ENCODE data around the gene MAST3.

MAST3 gene

DNA sequence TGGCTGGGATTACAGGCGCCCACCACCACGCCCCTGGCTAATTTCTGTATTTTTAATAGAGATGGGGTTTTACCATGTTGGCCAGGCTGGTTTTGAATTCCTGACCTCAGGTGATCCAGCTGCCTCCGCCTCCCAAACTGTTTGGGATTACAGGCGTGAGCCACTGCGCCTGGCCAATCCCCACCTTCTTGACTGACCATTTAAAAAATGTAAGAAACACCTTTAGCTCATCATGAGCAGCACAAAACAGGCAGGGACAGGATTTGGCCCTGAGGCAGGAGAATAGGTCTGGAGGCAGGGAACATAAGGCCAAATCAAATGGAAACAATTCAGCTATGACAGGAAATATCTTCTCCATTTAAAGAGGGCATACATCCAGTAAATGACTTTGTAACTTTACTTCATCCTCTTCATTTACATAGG is 94.1 kb downstream of the MAST3 start:
- H3K79me2 ChIP-seq (ENCODE audit: control insufficient read depth, insufficient read depth, low read length, poor library complexity): peaks cover 6% of the 10 kb centered on the region
- no peak overlapping the region for H3K27ac ChIP-seq (ENCODE audit: low read depth, low read length)
- H3K4me3 ChIP-seq (ENCODE audit: low read depth, low read length): no peak overlapping the region
- peaks cover 11 to 12% of the 10 kb centered on the region in 2 experiments for H3K36me3 ChIP-seq (ENCODE audit: control insufficient read depth in 1 of 2, insufficient read depth in 2 of 2, low read length in 2 of 2)
- no peak overlapping the region for H2AFZ ChIP-seq (ENCODE audit: insufficient read depth, low read length, poor library complexity)
- H4K8ac ChIP-seq (ENCODE audit: low read depth, low read length): no peak overlapping the region
- H3K4me1 ChIP-seq (ENCODE audit: control insufficient read depth in 1 of 2, insufficient read depth in 2 of 2, low read length in 2 of 2): peaks cover 15 to 17% of the 10 kb centered on the region in 2 experiments
- H3K27me3 ChIP-seq (ENCODE audit: insufficient read depth, low read length): no peaks in the 10 kb centered on the region
- peaks cover 6% of the 10 kb centered on the region for H3K79me1 ChIP-seq (ENCODE audit: low read length)
- no CpG with 5 or more reads among the region's 5 CpGs for WGBS (ENCODE audit: extremely low coverage, insufficient coverage, insufficient read length)
- H3K4ac ChIP-seq (ENCODE audit: low read depth, low read length): no peak overlapping the region
- no peak overlapping the region for H3K23ac ChIP-seq (ENCODE audit: low read length)
- no peaks in the 10 kb centered on the region for H3K9me3 ChIP-seq (ENCODE audit: insufficient read depth, low read depth, low read length)
- no peak overlapping the region for H2BK120ac ChIP-seq (ENCODE audit: insufficient read depth, low read length, poor library complexity)
- no peak overlapping the region for H3K14ac ChIP-seq (ENCODE audit: low read length)
- peak; percentile 86 to 91 for DNase-seq
- H2BK5ac ChIP-seq (ENCODE audit: low read depth, low read length, poor library complexity): no peak overlapping the region
- no peak overlapping the region for H2AK5ac ChIP-seq (ENCODE audit: low read length)
- no peak overlapping the region for H2BK12ac ChIP-seq (ENCODE audit: low read length)
- no peak overlapping the region for H3K4me2 ChIP-seq (ENCODE audit: low read length)
- H4K91ac ChIP-seq (ENCODE audit: low read depth, low read length): no peak overlapping the region
- no peak overlapping the region for H3K9ac ChIP-seq (ENCODE audit: low read length)
- H4K12ac ChIP-seq (ENCODE audit: low read depth, low read length): no peak overlapping the region
- H3K18ac ChIP-seq (ENCODE audit: low read length): no peak overlapping the region

DNA sequence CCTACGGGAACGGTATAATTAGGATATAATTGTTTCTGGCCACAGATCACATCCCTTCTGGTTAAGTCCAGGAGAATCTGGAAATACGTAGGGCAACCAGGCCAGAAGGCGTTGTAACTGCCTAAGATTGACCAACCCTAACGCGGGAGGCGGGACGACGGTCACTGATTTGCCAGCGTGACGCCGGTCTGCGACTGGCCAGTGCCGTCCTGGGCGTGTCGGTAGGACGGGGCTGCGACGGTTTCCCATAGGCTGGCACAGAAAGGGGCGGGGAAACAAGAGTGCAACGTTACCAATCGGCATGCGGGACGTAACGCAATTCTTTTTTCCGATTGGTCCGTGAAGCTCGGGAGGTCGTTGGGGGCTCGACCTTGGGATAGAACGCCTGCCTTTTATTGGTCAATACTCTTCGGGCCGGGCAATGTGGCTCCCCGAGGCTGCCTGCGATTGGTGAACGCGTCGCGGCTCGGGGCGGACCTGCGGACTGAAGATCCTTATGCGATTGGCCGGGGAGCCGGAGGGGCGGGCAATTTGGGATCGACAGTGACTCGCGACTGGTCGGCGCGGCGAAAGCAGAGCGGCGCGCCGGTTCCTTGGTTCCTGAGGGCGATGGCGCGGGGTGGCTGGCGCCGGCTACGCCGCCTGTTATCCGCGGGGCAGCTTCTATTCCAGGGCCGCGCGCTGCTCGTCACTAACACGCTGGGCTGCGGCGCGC is 95.3 kb downstream of the MAST3 start, which contains the start of gene MPV17L2:
TSS of gene MPV17L2 (plus strand) at position 546 of the 715 bp plus-strand sequence. CDS start at position 610, 64 bp downstream.
- Histone ChIP-seq H3K4me2 (ENCODE audit: low read length) (peak within 1 kb of the TSS; percentile 94), H3K36me3 (ENCODE audit: control insufficient read depth in 1 of 2, insufficient read depth in 2 of 2, low read length in 2 of 2) (peaks cover 11 to 12% of the 10 kb centered on the region in 2 experiments), H3K4ac (ENCODE audit: low read depth, low read length) (peak within 1 kb of the TSS; percentile 8), H2AFZ (ENCODE audit: insufficient read depth, low read length, poor library complexity) (peak within 1 kb of the TSS; percentile 80), H3K4me1 (ENCODE audit: control insufficient read depth in 1 of 2, insufficient read depth in 2 of 2, low read length in 2 of 2) (peaks cover 15 to 17% of the 10 kb centered on the region in 2 experiments), H2BK5ac (ENCODE audit: low read depth, low read length, poor library complexity) (peak within 1 kb of the TSS; percentile 35), H3K79me1 (ENCODE audit: low read length) (peaks cover 6% of the 10 kb centered on the region), H3K79me2 (ENCODE audit: control insufficient read depth, insufficient read depth, low read length, poor library complexity) (peaks cover 6% of the 10 kb centered on the region), H3K27me3 (ENCODE audit: insufficient read depth, low read length) (no peaks in the 10 kb centered on the region), H2AK5ac (ENCODE audit: low read length) (peak within 1 kb of the TSS; percentile 44), H3K9me3 (ENCODE audit: insufficient read depth, low read depth, low read length) (no peaks in the 10 kb centered on the region), H3K9ac (ENCODE audit: low read length) (peak within 1 kb of the TSS; percentile 73), H3K23ac (ENCODE audit: low read length) (no peak within 1 kb of the TSS), H4K8ac (ENCODE audit: low read depth, low read length) (peak within 1 kb of the TSS; percentile 85), H3K27ac (ENCODE audit: low read depth, low read length) (peak within 1 kb of the TSS; percentile 51), H3K18ac (ENCODE audit: low read length) (peak within 1 kb of the TSS; percentile 69), H2BK120ac (ENCODE audit: insufficient read depth, low read length, poor library complexity) (peak within 1 kb of the TSS; percentile 73), H4K12ac (ENCODE audit: low read depth, low read length) (peak within 1 kb of the TSS; percentile 75), H4K91ac (ENCODE audit: low read depth, low read length) (peak within 1 kb of the TSS; percentile 74), H2BK12ac (ENCODE audit: low read length) (peak within 1 kb of the TSS; percentile 5), H3K4me3 (ENCODE audit: low read depth, low read length) (peak within 1 kb of the TSS; percentile 99), H3K14ac (ENCODE audit: low read length) (peak within 1 kb of the TSS; percentile 75)
- peak; percentile 100 for DNase-seq
- no CpG with 5 or more reads among the region's 74 CpGs for WGBS (ENCODE audit: extremely low coverage, insufficient coverage, insufficient read length)

DNA sequence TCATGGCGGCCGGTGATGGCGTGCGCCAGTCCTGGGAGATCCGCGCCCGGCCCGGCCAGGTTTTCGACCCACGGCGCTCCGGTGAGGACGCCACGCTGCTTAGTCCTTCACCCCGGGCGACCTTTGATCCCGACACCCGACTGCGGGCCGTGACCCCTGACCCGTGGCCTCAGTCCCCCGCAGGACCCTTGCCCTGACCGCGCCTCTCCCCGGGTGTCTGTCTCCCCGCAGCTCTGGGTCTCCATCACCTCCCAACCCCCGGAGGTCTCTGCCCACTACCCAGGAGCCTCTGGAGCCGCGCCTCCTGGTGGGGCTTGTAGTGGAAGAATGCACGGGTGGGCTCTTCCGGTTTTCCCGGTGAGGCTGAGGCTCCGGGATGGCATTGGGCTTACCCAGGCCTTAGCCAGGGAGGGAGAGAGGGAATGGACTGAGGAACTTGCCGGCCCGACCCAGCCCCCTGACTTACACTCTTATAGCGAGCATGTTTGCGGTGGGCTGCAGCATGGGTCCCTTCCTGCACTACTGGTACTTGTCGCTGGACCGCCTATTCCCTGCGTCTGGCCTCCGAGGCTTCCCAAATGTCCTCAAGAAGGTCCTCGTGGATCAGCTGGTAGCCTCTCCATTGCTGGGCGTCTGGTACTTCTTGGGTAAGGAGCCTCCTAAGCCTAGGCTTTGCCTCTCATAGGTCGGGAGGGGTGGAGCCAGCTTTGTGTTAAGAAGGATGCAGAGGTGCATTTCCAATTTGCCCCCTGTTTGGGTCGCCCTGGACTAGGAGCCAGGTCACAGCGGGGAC is 96.0 kb downstream of the MAST3 start:
- peak overlapping the region; percentile 51 for H3K27ac ChIP-seq (ENCODE audit: low read depth, low read length)
- peak overlapping the region; percentile 35 for H2BK5ac ChIP-seq (ENCODE audit: low read depth, low read length, poor library complexity)
- H2AFZ ChIP-seq (ENCODE audit: insufficient read depth, low read length, poor library complexity): peak overlapping the region; percentile 80
- peaks cover 15 to 17% of the 10 kb centered on the region in 2 experiments for H3K4me1 ChIP-seq (ENCODE audit: control insufficient read depth in 1 of 2, insufficient read depth in 2 of 2, low read length in 2 of 2)
- peak overlapping the region; percentile 42 for H2AK5ac ChIP-seq (ENCODE audit: low read length)
- H3K4ac ChIP-seq (ENCODE audit: low read depth, low read length): peak overlapping the region; percentile 8
- peak overlapping the region; percentile 5 for H2BK12ac ChIP-seq (ENCODE audit: low read length)
- peak overlapping the region; percentile 99 for H3K4me3 ChIP-seq (ENCODE audit: low read depth, low read length)
- H3K14ac ChIP-seq (ENCODE audit: low read length): peak overlapping the region; percentile 75
- H2BK120ac ChIP-seq (ENCODE audit: insufficient read depth, low read length, poor library complexity): peak overlapping the region; percentile 73
- H3K9ac ChIP-seq (ENCODE audit: low read length): peak overlapping the region; percentile 73
- DNase-seq: no peak
- H4K91ac ChIP-seq (ENCODE audit: low read depth, low read length): peak overlapping the region; percentile 74
- H3K79me1 ChIP-seq (ENCODE audit: low read length): peaks cover 6% of the 10 kb centered on the region
- no peak overlapping the region for H3K23ac ChIP-seq (ENCODE audit: low read length)
- peak overlapping the region; percentile 94 for H3K4me2 ChIP-seq (ENCODE audit: low read length)
- whole genome bisulfite sequencing (ENCODE audit: extremely low coverage, insufficient coverage, insufficient read length): no CpG with 5 or more reads among the region's 46 CpGs
- peaks cover 6% of the 10 kb centered on the region for H3K79me2 ChIP-seq (ENCODE audit: control insufficient read depth, insufficient read depth, low read length, poor library complexity)
- peak overlapping the region; percentile 69 for H3K18ac ChIP-seq (ENCODE audit: low read length)
- peaks cover 11 to 12% of the 10 kb centered on the region in 2 experiments for H3K36me3 ChIP-seq (ENCODE audit: control insufficient read depth in 1 of 2, insufficient read depth in 2 of 2, low read length in 2 of 2)
- no peaks in the 10 kb centered on the region for H3K9me3 ChIP-seq (ENCODE audit: insufficient read depth, low read depth, low read length)
- H4K12ac ChIP-seq (ENCODE audit: low read depth, low read length): peak overlapping the region; percentile 75
- H4K8ac ChIP-seq (ENCODE audit: low read depth, low read length): peak overlapping the region; percentile 85
- H3K27me3 ChIP-seq (ENCODE audit: insufficient read depth, low read length): no peaks in the 10 kb centered on the region

DNA sequence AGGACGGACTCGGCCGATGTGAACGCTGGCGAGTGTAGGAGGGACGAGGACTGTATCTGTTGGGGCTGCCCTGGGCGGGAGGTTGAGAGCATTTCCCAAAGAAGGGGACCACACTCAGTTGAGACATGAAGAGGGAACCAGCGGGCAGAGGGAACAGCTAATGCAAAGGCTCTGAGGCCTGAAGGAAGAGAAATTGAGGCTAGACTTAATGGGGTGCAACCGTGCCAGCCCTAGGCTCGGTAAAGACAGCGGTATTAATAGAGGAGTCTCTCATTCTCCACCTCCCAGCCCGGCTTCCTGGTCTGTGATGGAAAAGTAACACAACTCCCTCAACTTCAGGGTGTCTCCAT is 96.6 kb downstream of the MAST3 start:
- Histone ChIP-seq H3K79me1 (ENCODE audit: low read length) (peaks cover 6% of the 10 kb centered on the region), H3K9me3 (ENCODE audit: insufficient read depth, low read depth, low read length) (no peaks in the 10 kb centered on the region), H3K4me3 (ENCODE audit: low read depth, low read length) (peak overlapping the region; percentile 99), H4K8ac (ENCODE audit: low read depth, low read length) (peak overlapping the region; percentile 85), H4K12ac (ENCODE audit: low read depth, low read length) (peak overlapping the region; percentile 12), H3K27ac (ENCODE audit: low read depth, low read length) (no peak overlapping the region), H2BK5ac (ENCODE audit: low read depth, low read length, poor library complexity) (no peak overlapping the region), H3K23ac (ENCODE audit: low read length) (no peak overlapping the region), H3K27me3 (ENCODE audit: insufficient read depth, low read length) (no peaks in the 10 kb centered on the region), H3K9ac (ENCODE audit: low read length) (no peak overlapping the region), H3K14ac (ENCODE audit: low read length) (no peak overlapping the region), H3K18ac (ENCODE audit: low read length) (peak overlapping the region; percentile 63), H3K79me2 (ENCODE audit: control insufficient read depth, insufficient read depth, low read length, poor library complexity) (peaks cover 6% of the 10 kb centered on the region), H4K91ac (ENCODE audit: low read depth, low read length) (no peak overlapping the region), H3K4me2 (ENCODE audit: low read length) (peak overlapping the region; percentile 94), H3K36me3 (ENCODE audit: control insufficient read depth in 1 of 2, insufficient read depth in 2 of 2, low read length in 2 of 2) (peaks cover 11 to 12% of the 10 kb centered on the region in 2 experiments), H3K4ac (ENCODE audit: low read depth, low read length) (no peak overlapping the region), H2BK12ac (ENCODE audit: low read length) (no peak overlapping the region), H2AFZ (ENCODE audit: insufficient read depth, low read length, poor library complexity) (peak overlapping the region; percentile 53), H3K4me1 (ENCODE audit: control insufficient read depth in 1 of 2, insufficient read depth in 2 of 2, low read length in 2 of 2) (peaks cover 15 to 17% of the 10 kb centered on the region in 2 experiments), H2AK5ac (ENCODE audit: low read length) (peak overlapping the region; percentile 42), H2BK120ac (ENCODE audit: insufficient read depth, low read length, poor library complexity) (no peak overlapping the region)
- WGBS (ENCODE audit: extremely low coverage, insufficient coverage, insufficient read length): no CpG with 5 or more reads among the region's 12 CpGs
- DNase-seq: no peak
